ENCODE data around the gene FCMR.
"Not testable (repeated sequence)": the region's sequence is repeated elsewhere in the genome, so short reads cannot be mapped to it uniquely, and the experiment has no call there.

The FCMR gene

DNA sequence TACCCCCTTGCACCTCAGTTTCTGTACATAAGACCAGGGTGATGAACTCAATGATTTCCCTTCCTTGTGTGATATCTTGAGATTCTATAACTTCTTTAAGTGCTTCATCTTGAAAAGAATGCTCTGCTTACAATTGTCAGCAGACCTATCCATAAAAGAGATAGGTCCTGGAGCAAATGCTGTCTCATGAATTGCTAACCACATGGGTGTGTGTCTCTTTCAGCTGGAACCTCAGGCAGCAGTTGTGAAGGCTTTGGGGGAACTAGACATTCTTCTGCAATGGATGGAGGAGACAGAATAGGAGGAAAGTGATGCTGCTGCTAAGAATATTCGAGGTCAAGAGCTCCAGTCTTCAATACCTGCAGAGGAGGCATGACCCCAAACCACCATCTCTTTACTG is 53.5 kb downstream of the FCMR start:
- no peak for DNase-seq

DNA sequence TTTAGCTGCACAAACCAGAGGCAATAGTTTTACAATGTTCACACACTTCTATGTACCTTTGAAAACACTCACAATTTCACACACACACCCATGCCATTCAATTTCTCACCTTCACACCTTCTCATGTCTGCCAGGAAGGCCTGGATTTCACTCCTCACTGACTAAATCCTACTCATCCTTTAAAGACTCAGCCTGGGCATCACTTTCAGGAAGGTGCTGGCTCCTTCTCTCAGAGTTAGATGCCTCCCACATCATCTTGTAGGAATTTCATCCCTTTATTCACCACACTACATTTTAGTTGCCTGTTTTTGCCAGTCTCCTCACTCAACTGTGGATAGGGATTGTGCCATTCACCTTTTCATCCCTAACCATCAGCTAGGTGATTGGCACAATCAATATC is 54.0 kb downstream of the FCMR start:
- DNase-seq, result no peak

DNA sequence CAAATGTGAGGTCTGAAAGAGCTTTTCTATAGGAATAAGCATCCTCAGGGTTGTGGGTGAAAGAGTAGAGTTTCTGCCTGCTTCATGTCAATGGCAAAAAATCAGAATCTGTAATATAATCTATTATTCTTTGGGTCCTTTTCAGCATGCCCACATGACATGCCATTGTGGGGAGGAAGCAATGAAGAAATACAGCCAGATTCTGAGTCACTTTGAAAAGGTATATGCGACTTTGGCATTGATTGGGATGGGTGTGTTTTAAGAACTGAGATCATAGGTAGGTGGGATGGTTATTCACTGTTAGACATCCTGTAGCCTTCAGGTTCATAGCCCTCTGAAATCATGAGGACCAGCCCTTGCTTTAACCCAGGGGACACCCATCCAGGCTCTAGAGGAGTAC is 54.5 kb downstream of the FCMR start:
- DNase-seq, result no peak

DNA sequence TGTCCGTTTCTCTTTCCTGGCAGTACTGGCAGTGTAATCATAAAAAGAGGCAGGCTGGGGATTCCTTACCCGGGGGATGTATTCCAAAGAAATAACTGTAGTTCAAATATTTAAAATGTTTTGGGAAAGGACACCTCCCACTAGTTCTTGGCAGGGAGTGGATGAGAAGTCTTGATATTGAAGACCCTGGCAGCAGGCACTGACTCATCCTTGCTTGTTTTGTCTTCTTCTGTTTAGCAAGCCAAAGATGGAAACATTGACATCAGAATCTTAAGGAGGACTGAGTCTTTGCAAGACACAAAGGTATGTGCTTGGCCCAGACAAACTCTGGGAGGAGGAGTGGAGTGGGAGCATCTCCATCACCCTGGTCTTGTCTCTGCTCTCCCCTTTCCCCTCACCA is 55.7 kb downstream of the FCMR start:
- DNase-seq, result no peak

DNA sequence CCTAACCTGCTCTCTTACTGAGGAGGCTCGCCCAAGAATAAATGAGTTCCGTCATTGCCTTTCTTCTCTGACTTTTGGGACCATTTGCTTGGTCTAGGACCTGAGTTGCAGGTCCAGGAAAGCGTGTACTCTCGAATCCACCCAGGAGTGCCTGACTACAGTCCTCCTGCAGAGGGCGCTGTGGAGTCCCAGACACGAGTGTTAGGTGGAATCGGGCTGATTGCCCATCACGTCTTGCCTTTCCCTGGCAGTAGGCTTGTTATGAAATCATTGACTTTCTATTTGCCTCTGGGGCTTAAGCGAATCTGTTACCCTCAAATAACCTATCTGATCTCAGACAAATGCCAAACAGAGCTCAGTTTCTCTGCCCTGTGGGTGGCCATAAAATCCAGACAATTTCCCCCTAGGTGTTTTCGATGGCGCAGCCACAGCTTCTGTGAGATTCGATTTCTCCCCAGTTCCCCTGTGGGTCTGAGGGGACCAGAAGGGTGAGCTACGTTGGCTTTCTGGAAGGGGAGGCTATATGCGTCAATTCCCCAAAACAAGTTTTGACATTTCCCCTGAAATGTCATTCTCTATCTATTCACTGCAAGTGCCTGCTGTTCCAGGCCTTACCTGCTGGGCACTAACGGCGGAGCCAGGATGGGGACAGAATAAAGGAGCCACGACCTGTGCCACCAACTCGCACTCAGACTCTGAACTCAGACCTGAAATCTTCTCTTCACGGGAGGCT is 56.6 kb downstream of the FCMR start, which contains the start of gene IL20:
Gene IL20 (plus strand): TSS at position 685 of the 733 bp plus-strand sequence. CDS start 230 bp downstream, outside the sequence.
- DNase-seq, result peak; percentile 94

DNA sequence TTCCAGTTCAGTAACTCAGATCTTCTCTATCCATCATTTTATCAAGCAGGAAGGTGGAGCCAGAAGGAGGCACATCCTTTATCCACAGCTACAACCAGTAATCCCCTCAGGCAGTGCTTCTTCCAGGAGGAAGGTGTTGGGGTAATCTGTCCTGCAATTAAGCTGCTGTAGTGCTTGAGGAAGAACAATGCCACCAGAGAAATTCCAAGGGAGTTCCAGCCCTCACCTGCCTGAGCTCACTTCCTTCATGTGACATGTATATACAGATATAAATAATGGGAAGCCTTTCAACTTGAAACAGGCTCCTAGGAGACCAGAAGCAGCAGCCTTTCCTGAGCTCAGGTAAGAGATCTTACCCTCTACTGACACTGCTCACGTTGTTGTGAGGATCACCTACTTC is 58.5 kb downstream of the FCMR start:
- DNase-seq, result no peak

DNA sequence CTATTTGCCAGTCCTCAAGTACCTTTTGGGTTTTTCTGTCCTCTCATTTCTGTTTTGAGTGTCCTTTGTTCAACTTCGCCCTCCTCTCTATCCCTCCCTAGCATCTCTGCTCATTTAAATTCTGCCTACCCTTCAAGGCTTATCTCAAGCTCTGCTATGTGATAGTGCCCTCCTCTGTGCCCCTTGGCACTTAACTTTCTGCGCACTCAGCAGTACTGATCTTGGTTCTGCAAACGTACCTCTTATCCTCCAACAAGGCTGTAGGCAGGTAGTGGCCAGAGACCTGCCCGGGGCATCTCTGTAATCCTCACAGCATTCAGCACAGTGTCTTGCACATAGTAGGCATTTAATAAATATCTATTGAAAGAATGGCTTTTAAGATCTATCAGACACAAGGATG is 61.6 kb downstream of the FCMR start:
- DNase-seq, result no peak

DNA sequence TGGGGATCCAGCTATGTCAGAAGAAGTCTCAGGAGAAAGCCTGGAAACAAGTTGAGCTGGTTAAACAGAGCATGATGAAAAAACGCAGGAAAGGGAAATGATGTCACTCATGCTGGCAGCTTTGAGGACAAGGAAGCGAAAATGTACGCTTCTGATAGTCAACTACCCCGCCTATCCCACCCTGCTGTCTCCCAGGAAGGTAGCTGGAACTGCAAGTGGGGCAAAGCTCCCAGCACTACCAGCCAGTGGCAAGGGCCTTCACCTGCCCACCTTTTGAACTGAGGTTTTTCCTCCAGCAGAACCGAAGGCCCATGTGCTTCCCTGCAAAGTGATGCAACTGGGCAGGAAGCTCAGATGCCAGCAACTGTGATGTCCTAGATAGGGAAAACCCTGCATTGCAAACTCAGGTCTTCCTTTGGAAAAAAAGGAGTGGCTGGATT is 62.6 kb downstream of the FCMR start:
- DNase-seq, result no peak

DNA sequence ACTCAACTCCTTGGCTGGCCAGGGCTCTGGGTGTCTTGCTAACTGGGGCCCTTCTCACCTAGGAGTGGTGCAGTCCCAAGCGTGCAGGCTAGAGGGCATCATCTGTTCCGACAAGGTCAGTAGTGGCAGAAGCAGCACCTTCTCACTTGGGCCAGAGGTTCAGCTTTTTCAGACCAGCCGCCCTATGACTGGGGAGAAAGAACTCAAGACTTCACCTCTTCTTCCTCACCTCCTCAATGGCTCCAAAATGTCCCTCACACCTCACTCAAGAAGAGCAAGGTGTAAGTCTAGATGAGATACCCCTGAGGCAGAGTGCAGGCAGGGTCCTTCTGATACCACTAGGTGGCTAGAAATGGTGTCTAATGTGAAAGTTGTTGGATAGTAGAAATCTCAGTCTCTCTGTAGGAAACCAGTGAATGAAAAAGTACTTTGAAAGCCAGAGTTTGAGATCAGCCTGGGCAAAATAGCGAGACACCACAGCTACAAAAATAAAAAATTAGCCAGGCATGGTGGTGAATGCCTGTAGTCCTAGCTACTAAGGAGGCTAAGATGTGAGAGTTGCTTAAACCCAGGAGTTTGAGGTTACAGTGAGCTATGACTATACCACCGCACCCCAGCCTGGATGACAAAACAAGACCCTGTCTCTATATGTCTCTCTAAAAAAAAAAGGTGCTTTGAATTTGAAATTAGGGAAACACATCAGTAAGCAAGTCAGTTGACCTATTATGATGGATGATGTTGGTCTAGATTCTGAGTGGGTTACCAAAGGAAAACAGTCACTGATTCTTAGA is 64.9 kb downstream of the FCMR start:
- DNase-seq, result no peak

DNA sequence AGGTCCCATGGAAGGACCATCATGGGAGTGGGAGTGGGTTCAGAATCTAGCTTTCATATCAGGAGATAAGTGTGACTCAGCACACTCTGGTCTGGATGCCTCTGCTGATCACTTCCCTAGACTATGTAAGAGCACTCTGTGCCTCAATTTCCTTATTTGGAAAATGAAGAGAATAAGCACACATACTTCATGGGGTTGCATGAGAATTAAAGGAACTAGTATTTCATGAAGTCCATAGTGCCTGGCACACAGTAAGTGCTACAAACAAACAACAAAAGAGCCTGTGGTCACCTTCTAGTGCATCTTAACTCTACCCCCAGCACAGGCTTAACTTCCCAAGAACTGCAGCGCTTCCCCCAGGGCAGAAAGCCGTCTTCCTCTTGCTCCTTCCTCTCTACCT is 65.9 kb downstream of the FCMR start:
- DNase-seq, result no peak

DNA sequence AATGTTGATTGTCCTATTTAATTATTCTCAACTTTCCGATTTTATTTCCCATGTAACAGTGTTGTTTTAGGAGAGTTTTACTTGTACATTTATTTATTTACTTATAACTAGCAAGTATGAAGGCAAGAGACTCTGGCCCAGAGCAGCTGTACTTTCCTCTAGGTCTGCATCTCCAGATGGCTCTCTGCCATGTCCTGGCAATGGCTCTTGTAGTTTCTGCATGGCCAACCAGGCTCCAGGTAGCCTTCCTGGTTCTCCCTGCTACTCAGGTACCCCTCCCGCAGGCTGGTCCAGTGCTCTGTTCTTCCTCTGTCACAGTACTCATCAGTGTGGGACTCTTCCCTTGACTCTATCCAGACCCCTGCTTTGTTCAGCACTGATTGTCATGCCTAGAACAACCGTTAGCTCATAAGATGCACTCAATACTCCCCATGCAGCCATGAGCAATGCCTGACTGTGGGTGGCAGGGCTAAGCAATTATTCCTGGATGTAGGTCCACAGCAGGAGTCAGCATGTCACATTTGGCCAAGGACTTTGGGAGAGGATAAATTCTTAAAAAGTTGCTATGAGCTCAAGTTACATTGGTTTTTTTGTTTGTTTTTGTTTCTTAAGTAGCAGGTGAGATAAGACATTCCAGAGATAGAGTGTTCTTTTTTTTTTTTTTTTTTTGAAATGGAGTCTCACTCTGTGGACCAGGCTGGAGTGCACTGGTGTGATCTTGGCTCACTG is 67.2 kb downstream of the FCMR start:
- DNase-seq, result no peak

DNA sequence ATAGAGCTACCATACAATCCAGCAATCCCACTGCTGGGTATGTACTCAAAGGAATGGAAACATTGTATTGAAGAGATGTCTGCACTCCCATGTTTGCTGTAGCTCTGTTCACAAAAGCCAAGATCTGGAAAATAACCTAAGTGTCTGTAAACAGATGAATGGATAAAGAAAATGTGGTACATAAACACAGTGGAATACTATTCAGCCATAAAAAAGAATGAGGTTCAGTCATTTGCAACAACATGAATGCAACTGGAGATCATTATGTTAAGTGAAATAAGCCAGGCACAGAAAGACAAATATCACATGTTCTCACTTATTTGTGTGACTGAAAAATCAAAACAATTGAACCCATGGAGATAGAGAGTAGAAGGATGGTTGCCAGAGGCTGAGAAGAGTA is 68.0 kb downstream of the FCMR start:
- not testable (repeated sequence) for DNase-seq

Measured in activated effector memory CD4-positive, alpha-beta T cell treated with anti-CD3 and anti-CD28 coated beads, Interleukin-2, amount 50 U/mL, for 16 hours (primary cell).